AG09309 (cell line): ENCODE data around the gene ANKRD44.
"Not testable (repeated sequence)": the region's sequence is repeated elsewhere in the genome, so short reads cannot be mapped to it uniquely, and the experiment has no call there.

Experiments
- DNase-seq: peaks from one replicate; pipeline ENCODE4 v3.0.0-alpha.2; 2010; ENCODE audit warnings: low read depth
- H3K4me3 ChIP-seq: 2 replicates; pipeline ENCODE4 v1.5.1; 2011; ENCODE audit warnings: mild to moderate bottlenecking, low read depth, low read length, moderate library complexity; ENCODE audit not compliant: control insufficient read depth
- CTCF ChIP-seq: IDR thresholded peaks from 2 replicates; pipeline ENCODE4 v1.5.1; 2011; ENCODE audit warnings: mild to moderate bottlenecking, low read depth, low read length, inconsistent platforms; ENCODE audit not compliant: insufficient read depth, control insufficient read depth; ENCODE audit errors: missing control alignments

The ANKRD44 gene

DNA sequence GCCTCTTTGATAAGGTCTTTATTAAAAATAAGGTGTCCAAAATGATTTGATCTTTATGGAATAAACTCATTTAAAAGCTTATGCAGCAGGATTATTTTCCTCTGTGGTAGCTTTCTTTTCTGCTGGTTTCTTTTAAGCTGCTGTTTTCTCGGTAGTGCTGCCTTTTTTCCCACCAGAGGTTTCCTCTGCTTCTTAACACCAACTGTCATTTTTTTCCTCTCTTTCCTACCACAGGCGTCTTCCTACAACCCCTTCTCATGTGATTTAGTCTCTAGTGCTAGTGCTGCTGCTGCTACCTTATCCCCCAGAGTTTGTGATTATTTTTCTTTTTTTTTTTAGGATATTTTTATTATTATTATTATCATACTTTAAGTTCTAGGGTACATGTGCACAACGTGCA is 281.9 kb downstream of the ANKRD44 start:
- no peak for TF ChIP-seq CTCF
- DNase-seq = no peak
- H3K4me3 ChIP-seq = no peak overlapping the region

GRCh38 chr2:197028230-197028629 is 282.4 kb downstream of the ANKRD44 start:
- DNase-seq = no peak
- no peak for TF ChIP-seq CTCF
- H3K4me3 ChIP-seq = no peak overlapping the region

GRCh38 chr2:197024206-197024605 is 286.4 kb downstream of the ANKRD44 start:
- H3K4me3 ChIP-seq = no peak overlapping the region
- no peak for TF ChIP-seq CTCF

DNA sequence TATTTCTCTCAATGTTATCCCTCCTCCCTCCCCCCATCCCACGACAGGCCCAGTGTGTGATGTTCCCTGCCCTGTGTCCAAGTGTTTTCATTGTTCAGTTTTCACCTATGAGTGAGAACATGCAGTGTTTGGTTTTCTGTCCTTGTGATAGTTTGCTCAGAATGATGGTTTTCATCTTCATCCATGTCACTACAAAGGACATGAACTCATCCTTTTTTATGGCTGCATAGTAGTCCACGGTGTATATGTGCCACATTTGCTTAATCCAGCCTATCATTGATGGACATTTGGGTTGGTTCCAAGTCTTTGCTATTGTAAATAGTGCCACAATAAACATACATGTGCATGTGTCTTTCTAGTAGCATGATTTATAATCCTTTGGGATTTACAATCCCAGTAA is 289.7 kb downstream of the ANKRD44 start:
- H3K4me3 ChIP-seq, DNase-seq: not testable (repeated sequence)

More at GRCh38 chr2:197024206-197024605, 286.4 kb downstream of the ANKRD44 start:
- no peak for DNase-seq

- no peak overlapping the region for H3K4me3 ChIP-seq
- DNase-seq = no peak
- TF ChIP-seq CTCF = no peak
These were observed 297.5 kb downstream of the ANKRD44 start for GRCh38 chr2:197013098-197013497.

- TF ChIP-seq CTCF = peak; percentile 80
- H3K4me3 ChIP-seq = no peak overlapping the region
- peak; percentile 8 for DNase-seq
These were observed 298.6 kb downstream of the ANKRD44 start for GRCh38 chr2:197011801-197012641.

DNA sequence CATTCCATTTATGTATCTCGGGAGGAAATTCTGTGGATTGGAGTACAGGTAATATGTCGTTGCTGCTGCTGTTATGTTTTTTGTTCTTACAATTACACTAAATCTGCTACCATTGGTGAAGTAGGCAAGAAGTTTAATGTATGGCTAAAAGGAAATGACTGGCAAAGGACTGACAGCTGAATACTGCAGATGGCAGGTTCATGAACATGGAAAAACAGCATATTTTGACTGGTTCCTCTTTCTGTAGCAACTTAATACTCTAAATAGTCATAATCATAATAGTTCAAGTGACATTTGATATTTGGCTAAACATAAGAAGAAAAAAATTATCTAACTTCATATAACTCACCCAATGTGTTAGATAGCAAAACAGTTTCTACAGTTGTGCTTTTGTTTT is 299.6 kb downstream of the ANKRD44 start:
- no peak overlapping the region for H3K4me3 ChIP-seq
- no peak for TF ChIP-seq CTCF
- DNase-seq = no peak
